ENCODE results near the gene PITHD1.

GRCh38 chr1:23810818-23811540, 32.8 kb downstream of the PITHD1 start:
- no peak for TF ChIP-seq EZH2 (IDR thresholded peaks at IDR 0.05)
- TF ChIP-seq POLR2AphosphoS5 (IDR thresholded peaks at IDR 0.05; ENCODE audit: borderline replicate concordance, low read depth, low read length): no peak
- TF ChIP-seq FOXP2 (optimal IDR thresholded peaks at IDR 0.05; ENCODE audit: control extremely low read depth, extremely low read length, insufficient read depth): no peak
